Ascending aorta (tissue), 2 donors: ENCODE results near the gene CBR1. TPM values are rescaled to one million over a fixed set of nuclear protein-coding genes. Genes with fewer than 3 reads are reported as not detected.

ENCODE experiments used
- DNase-seq, 2 donors: peaks; one replicate each; pipeline ENCODE4 v3.0.0-alpha.2; 2019; ENCODE audit warnings: low spot score in 2 of 2
- H3K27ac ChIP-seq, 2 donors: fragments of 200-600 bp; sonication (generic); one replicate each; pipeline ENCODE4 v1.5.1; 2016 to 2017; ENCODE audit warnings: mild to moderate bottlenecking in 1 of 2
- H3K27me3 ChIP-seq: fragments of 200-600 bp; sonication (generic); one replicate; pipeline ENCODE4 v1.5.1; 2017
- H3K36me3 ChIP-seq, 2 donors: fragments of 200-600 bp; sonication (generic); one replicate each; pipeline ENCODE4 v1.5.1; 2016
- H3K4me1 ChIP-seq, 2 donors: fragments of 200-600 bp; sonication (generic); one replicate each; pipeline ENCODE4 v1.5.1; 2016 to 2017; ENCODE audit warnings: mild to moderate bottlenecking in 1 of 2
- H3K4me3 ChIP-seq, 2 donors: fragments of 200-600 bp; sonication (generic); one replicate each; pipeline ENCODE4 v1.5.1; 2016 to 2017; ENCODE audit warnings: mild to moderate bottlenecking in 1 of 2
- H3K9me3 ChIP-seq, 2 donors: fragments of 200-600 bp; sonication (generic); one replicate each; pipeline ENCODE4 v1.5.1; 2016
- CTCF ChIP-seq, 3 experiments: fragments of 200-600 bp in 2 of 3; fragments of 450-650 bp in 1 of 3; sonication (generic) in 2 of 3; IDR thresholded peaks; one replicate each; pipeline ENCODE4 v1.5.1; 2016 to 2019; ENCODE audit warnings: antibody characterized with exemption in 3 of 3, mild to moderate bottlenecking in 1 of 3, moderate library complexity in 1 of 3
- intact Hi-C: fragments of 100-400 bp; cut with DNase I; formaldehyde crosslinking; loops from one replicate; pipeline ENCODE4 v1.15.1; 2023
- total RNA-seq: library from RNA; depleted of rRNA; stranded (reverse); fragments of >200 nt; gene quantifications from one replicate; pipeline ENCODE4 v1.1.0, GENCODE V29; 2016

The CBR1 gene
- total RNA-seq, 1 donor from 2014 or later = 101 TPM

- no peaks in the 10 kb centered on the region for H3K9me3 ChIP-seq
- intact Hi-C loops = no loop called here
These were observed 31.3 kb downstream of the CBR1 start for GRCh38 chr21:36100971-36101641.

GRCh38 chr21:36103434-36103833 lies 33.6 kb downstream of the CBR1 start:
- Histone ChIP-seq H3K27ac (no peak overlapping the region), H3K4me3 (no peak overlapping the region), H3K27me3 (no peaks in the 10 kb centered on the region), H3K4me1 (no peaks in the 10 kb centered on the region), H3K36me3 (no peaks in the 10 kb centered on the region), H3K9me3 (no peaks in the 10 kb centered on the region)
- intact Hi-C loops = no loop called here
- no peak for TF ChIP-seq CTCF (IDR thresholded peaks at IDR 0.05)
- no peak for DNase-seq

More at GRCh38 chr21:36100971-36101641, 31.3 kb downstream of the CBR1 start:
- no peak overlapping the region for H3K4me3 ChIP-seq
- no peak for TF ChIP-seq CTCF (IDR thresholded peaks at IDR 0.05)
- no peaks in the 10 kb centered on the region for H3K4me1 ChIP-seq
- DNase-seq = no peak
- no peak overlapping the region for H3K27ac ChIP-seq
- H3K36me3 ChIP-seq = no peaks in the 10 kb centered on the region
- no peaks in the 10 kb centered on the region for H3K27me3 ChIP-seq

- H3K9me3 ChIP-seq = no peaks in the 10 kb centered on the region
- intact Hi-C loops = no loop called here
- no peaks in the 10 kb centered on the region for H3K36me3 ChIP-seq
- H3K27me3 ChIP-seq = no peaks in the 10 kb centered on the region
- H3K4me3 ChIP-seq = peak overlapping the region; percentile 18 to 28
- no peaks in the 10 kb centered on the region for H3K4me1 ChIP-seq
- no peak overlapping the region for H3K27ac ChIP-seq
- peak in 2 of 3 experiments; percentile 22 to 50 for TF ChIP-seq CTCF (IDR thresholded peaks at IDR 0.05)
- DNase-seq = no peak
These were observed 34.8 kb downstream of the CBR1 start for GRCh38 chr21:36104317-36105300.

- no peaks in the 10 kb centered on the region for H3K9me3 ChIP-seq
- H3K27ac ChIP-seq = no peak overlapping the region
- DNase-seq = no peak
- no peaks in the 10 kb centered on the region for H3K36me3 ChIP-seq
- H3K4me1 ChIP-seq = no peaks in the 10 kb centered on the region
- H3K4me3 ChIP-seq = peak overlapping the region in 1 of 2 donors; percentile 28
- no peak for TF ChIP-seq CTCF (IDR thresholded peaks at IDR 0.05)
- H3K27me3 ChIP-seq = no peaks in the 10 kb centered on the region
- intact Hi-C loops = no loop called here
These were observed 35.6 kb downstream of the CBR1 start for GRCh38 chr21:36105327-36105842.

- DNase-seq = no peak
- intact Hi-C loops = no loop called here
- TF ChIP-seq CTCF (IDR thresholded peaks at IDR 0.05) = no peak
- Histone ChIP-seq H3K4me1 (no peaks in the 10 kb centered on the region), H3K36me3 (no peaks in the 10 kb centered on the region), H3K9me3 (no peaks in the 10 kb centered on the region), H3K27ac (no peak overlapping the region), H3K4me3 (no peak overlapping the region), H3K27me3 (no peaks in the 10 kb centered on the region)
These were observed 40.0 kb downstream of the CBR1 start for GRCh38 chr21:36109868-36110267.
